OCI-LY3 (cell line): ENCODE data around the gene CDC25B.

Experiments
- H2AFZ ChIP-seq: fragments of 200-600, 300-600 bp; shearing (Covaris generic); 2 replicates; pipeline ENCODE4 v1.6.0; 2014; ENCODE audit warnings: antibody characterized with exemption, low read depth, low read length
- H3K27ac ChIP-seq: fragments of 200-600, 300-600 bp; sonication (generic); 2 replicates; pipeline ENCODE4 v1.5.1; 2014; ENCODE audit warnings: mild to moderate bottlenecking, low read length, moderate library complexity, mixed read lengths
- H3K27me3 ChIP-seq: fragments of 200-600, 300-600 bp; sonication (generic); 2 replicates; pipeline ENCODE4 v1.6.1; 2014; ENCODE audit warnings: low read depth, low read length, mixed read lengths
- H3K36me3 ChIP-seq: fragments of 200-600, 300-600 bp; sonication (generic); replicated peaks from 2 replicates; pipeline ENCODE3; 2014; ENCODE audit warnings: low read depth, low read length, mixed read lengths
- H3K4me1 ChIP-seq: fragments of 300-600, 200-600 bp; sonication (generic); 2 replicates; pipeline ENCODE4 v1.6.1; 2014; ENCODE audit warnings: low read length, mixed read lengths
- H3K4me2 ChIP-seq: fragments of 200-600, 300-600 bp; sonication (generic); 2 replicates; pipeline ENCODE4 v1.6.1; 2014; ENCODE audit warnings: low read length, mixed read lengths
- H3K4me3 ChIP-seq: fragments of 300-600, 200-600 bp; sonication (generic); 2 replicates; pipeline ENCODE4 v1.5.1; 2014; ENCODE audit warnings: antibody characterized with exemption, mild to moderate bottlenecking, low read length, moderate library complexity
- H3K79me2 ChIP-seq: fragments of 300-600, 200-600 bp; shearing (Covaris generic); 2 replicates; pipeline ENCODE4 v1.6.1; 2014; ENCODE audit warnings: mild to moderate bottlenecking, low read length, mixed read lengths
- H3K9ac ChIP-seq: fragments of 300-600, 200-600 bp; shearing (Covaris generic); 2 replicates; pipeline ENCODE4 v1.6.0; 2014; ENCODE audit warnings: mild to moderate bottlenecking, low read length, moderate library complexity
- H3K9me3 ChIP-seq: fragments of 200-600, 300-600 bp; shearing (Covaris generic); 2 replicates; pipeline ENCODE4 v1.6.1; 2014; ENCODE audit warnings: low read length, mixed read lengths; ENCODE audit not compliant: insufficient read depth
- H4K20me1 ChIP-seq: fragments of 200-600, 300-600 bp; sonication (generic); 2 replicates; pipeline ENCODE4 v1.6.1; 2016; ENCODE audit warnings: low read length, mixed read lengths; ENCODE audit not compliant: insufficient read depth
- CTCF ChIP-seq: fragments of 200-600, 300-600 bp; sonication (generic); IDR thresholded peaks from 2 replicates; pipeline ENCODE4 v1.5.1; 2014; ENCODE audit warnings: antibody characterized with exemption, low read length, low read depth
- EZH2phosphoT487 ChIP-seq: fragments of 200-600 bp; shearing (Covaris generic); IDR thresholded peaks from 2 replicates; pipeline ENCODE4 v1.6.1; 2018; ENCODE audit warnings: antibody characterized with exemption, mixed run types, low read depth

The CDC25B gene

DNA sequence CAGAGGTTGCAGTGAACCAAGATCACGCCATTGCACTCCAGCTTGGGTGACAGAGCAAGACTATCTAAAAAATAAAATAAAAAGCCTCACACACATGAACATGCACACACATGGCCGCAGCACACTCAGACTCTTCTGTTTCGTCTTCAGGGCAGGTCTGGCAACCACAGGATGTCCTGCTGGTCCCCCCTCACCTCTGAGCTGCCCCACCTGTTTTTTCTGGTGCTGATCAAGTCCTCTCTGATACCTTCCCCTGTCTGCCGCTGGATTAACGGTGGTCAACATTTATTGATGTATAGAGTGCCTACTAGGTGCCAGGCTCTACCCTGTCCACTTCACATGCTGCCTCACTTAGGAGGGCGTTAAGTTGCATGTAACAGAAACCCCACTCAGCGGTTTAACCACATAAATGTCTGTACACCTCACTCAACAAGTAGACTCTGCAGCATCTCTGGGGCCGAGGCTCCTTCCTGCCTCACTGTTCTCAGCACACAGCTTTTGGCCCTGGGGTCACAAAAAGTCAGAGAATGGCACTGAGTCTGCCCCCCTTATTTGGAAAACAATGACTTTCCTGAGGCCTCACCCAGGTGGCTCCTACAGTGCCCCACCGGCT is 19.7 kb downstream of the CDC25B start:
- Histone ChIP-seq H2AFZ (no peak overlapping the region), H3K4me1 (peaks cover 10% of the 10 kb centered on the region), H3K36me3 (no peaks in the 10 kb centered on the region)

DNA sequence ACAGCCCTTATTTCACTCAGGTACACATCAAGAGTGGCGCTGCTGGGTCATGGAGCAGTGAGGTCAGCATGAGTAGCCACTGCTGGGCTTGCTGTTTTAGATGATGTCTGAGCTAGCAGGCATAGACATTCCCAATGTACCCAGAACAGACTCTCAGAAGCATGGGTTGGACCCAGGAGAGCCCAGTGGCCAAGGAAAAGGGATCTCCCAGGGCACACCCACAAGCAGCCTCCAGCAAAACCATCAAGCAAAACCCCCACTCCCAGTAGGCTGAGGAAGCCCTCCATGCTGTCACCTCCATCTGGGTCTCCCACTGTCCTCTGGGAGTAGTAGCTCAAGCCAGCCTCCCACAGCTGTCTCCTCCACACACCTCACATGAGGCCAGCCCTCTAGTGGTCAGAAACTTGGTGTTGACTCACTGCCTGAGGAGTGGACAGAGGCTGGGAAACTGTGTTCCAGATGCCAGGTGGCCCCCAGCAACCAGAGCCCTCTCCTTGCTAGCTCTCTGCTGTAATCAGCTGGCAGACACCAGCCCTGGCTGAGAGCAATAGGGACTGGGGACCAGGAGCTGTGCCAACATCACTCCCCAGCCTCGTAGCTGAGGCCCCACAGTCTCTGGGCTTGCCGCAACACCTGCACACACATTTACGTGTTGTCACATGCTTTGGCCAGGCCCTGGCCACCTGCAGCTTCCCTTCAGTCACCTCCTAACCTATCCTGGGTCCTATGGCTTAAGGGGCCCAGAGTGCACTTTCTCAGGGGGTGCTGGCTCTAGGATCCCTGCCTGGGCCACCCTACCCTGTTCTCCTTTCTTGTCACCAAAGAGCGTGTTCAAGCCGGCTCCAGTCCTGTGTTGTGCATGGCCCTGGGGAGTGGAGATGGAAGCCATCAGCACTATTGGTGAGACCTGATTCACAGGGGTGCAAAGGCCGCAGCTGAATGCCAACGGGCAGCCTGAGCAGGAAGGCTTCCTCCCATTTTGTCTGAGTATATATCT is 22.3 kb downstream of the CDC25B start:
- no peak overlapping the region for H3K4me2 ChIP-seq
- TF ChIP-seq EZH2phosphoT487 (no peak), CTCF (peak; percentile 41)
- peaks cover 9% of the 10 kb centered on the region; the same call in 1 of the 2 replicates for H3K27me3 ChIP-seq
- no peak overlapping the region for H3K4me3 ChIP-seq
- H3K9me3 ChIP-seq = no peaks in the 10 kb centered on the region
- peaks cover 11% of the 10 kb centered on the region for H3K4me1 ChIP-seq
- H3K27ac ChIP-seq = no peak overlapping the region
- no peaks in the 10 kb centered on the region for H4K20me1 ChIP-seq
- H2AFZ ChIP-seq = no peak overlapping the region
- H3K79me2 ChIP-seq = peaks cover 7% of the 10 kb centered on the region
- H3K36me3 ChIP-seq = peaks cover 5% of the 10 kb centered on the region
- no peak overlapping the region for H3K9ac ChIP-seq

More for the DNA sequence above, 19.7 kb downstream of the CDC25B start:
- Histone ChIP-seq H3K79me2 (no peaks in the 10 kb centered on the region), H3K27ac (no peak overlapping the region), H3K27me3 (peaks cover 9% of the 10 kb centered on the region; the same call in 1 of the 2 replicates), H3K4me3 (no peak overlapping the region), H3K9me3 (no peaks in the 10 kb centered on the region), H3K9ac (no peak overlapping the region), H3K4me2 (no peak overlapping the region), H4K20me1 (no peaks in the 10 kb centered on the region)
- TF ChIP-seq CTCF (no peak), EZH2phosphoT487 (no peak)

GRCh38 chr20:3819411-3820047 is 23.4 kb downstream of the CDC25B start:
- Histone ChIP-seq H3K9me3 (no peaks in the 10 kb centered on the region), H3K9ac (peak overlapping the region; percentile 86), H3K4me3 (peak overlapping the region; percentile 82), H3K79me2 (peaks cover 7% of the 10 kb centered on the region), H3K36me3 (peaks cover 12% of the 10 kb centered on the region), H3K4me2 (peak overlapping the region; percentile 75), H4K20me1 (no peaks in the 10 kb centered on the region), H3K27ac (peak overlapping the region; percentile 85), H3K4me1 (peaks cover 11% of the 10 kb centered on the region), H2AFZ (peak overlapping the region; percentile 94), H3K27me3 (peaks cover 9% of the 10 kb centered on the region; the same call in 1 of the 2 replicates)
- TF ChIP-seq EZH2phosphoT487 (no peak), CTCF (no peak)
